ENCODE measurements around the gene TSEN2. TPM values are rescaled to one million over a fixed set of nuclear protein-coding genes. Genes with fewer than 3 reads are reported as not detected.

The TSEN2 gene
- total and polyA plus RNA-seq, 2 of the 13 experiments (the other 11 are each of a cell fraction or from before 2014, with no cell fraction given), result 11.0 to 17.3 TPM

- TF ChIP-seq GPBP1L1 (CRISPR knock-in tag; IDR thresholded peaks at IDR 0.05) (no peak), ZNF672 (CRISPR knock-in tag; IDR thresholded peaks at IDR 0.05) (no peak), U2AF1 (optimal IDR thresholded peaks at IDR 0.05; ENCODE audit: low read depth, low read length) (no peak), USF2 (IDR thresholded peaks at IDR 0.05; ENCODE audit: low read depth, low read length) (no peak), USF2 (CRISPR knock-in tag; IDR thresholded peaks at IDR 0.05; ENCODE audit: borderline replicate concordance) (no peak), ZFP41 (CRISPR knock-in tag; IDR thresholded peaks at IDR 0.05; ENCODE audit: borderline replicate concordance) (peak; percentile 62; the same call in 1 of the 2 replicates), CREM (IDR thresholded peaks at IDR 0.05) (0 out of 2 replicates have a peak, but pooled peaks have one; percentile 21), CREM (CRISPR knock-in tag; IDR thresholded peaks at IDR 0.05) (no peak), SNAPC4 (CRISPR knock-in tag; IDR thresholded peaks at IDR 0.05) (peak; percentile 63; the same call in 1 of the 2 replicates), ZNF263 (CRISPR knock-in tag; IDR thresholded peaks at IDR 0.05) (peak; percentile 51; the same call in 1 of the 2 replicates), ELF4 (CRISPR knock-in tag; IDR thresholded peaks at IDR 0.05; ENCODE audit: borderline replicate concordance) (peak; percentile 50; the same call in 1 of the 2 replicates), ZBTB42 (CRISPR knock-in tag; IDR thresholded peaks at IDR 0.05) (0 out of 2 replicates have a peak, but pooled peaks have one; percentile 67), CHD4 (IDR thresholded peaks at IDR 0.05; ENCODE audit: borderline replicate concordance, low read length) (no peak), HNF4A (CRISPR knock-in tag; IDR thresholded peaks at IDR 0.05) (peak; percentile 16; the same call in 1 of the 2 replicates), TBL1XR1 (IDR thresholded peaks at IDR 0.05; ENCODE audit: borderline replicate concordance, low read length, partially characterized antibody) (peak; percentile 39), REL (CRISPR knock-in tag; conservative IDR thresholded peaks at IDR 0.05) (no peak), NKX3-1 (CRISPR knock-in tag; IDR thresholded peaks at IDR 0.05) (no peak), ZNF607 (CRISPR knock-in tag; IDR thresholded peaks at IDR 0.05; ENCODE audit: borderline replicate concordance) (peak; percentile 95), ELK4 (CRISPR knock-in tag; IDR thresholded peaks at IDR 0.05; ENCODE audit: borderline replicate concordance) (no peak), REPIN1 (CRISPR knock-in tag; IDR thresholded peaks at IDR 0.05; ENCODE audit: borderline replicate concordance, low read depth) (peak; percentile 79; the same call in 1 of the 2 replicates)
These were observed 72.6 kb downstream of the TSEN2 start, which contains the start of gene MKRN2 (continued) for GRCh38 chr3:12556690-12557472.
